Trophoblast cell (in vitro differentiated cells and primary cell): Measurements from ENCODE around the gene PTCH2. TPM values are rescaled to one million over a fixed set of nuclear protein-coding genes. Genes with fewer than 3 reads are reported as not detected.
A peak's percentile ranks its signal among the peaks of the same experiment; 100 is the strongest.

ENCODE experiments used
- DNase-seq, 2 donors: peaks; one replicate each; pipeline ENCODE4 v3.0.0-alpha.2; 2016
- H2AFZ ChIP-seq: 2 replicates; pipeline ENCODE4 v1.6.1; 2013; ENCODE audit warnings: low read length, moderate library complexity, mild to moderate bottlenecking; ENCODE audit not compliant: insufficient read depth, poor library complexity
- H2AK5ac ChIP-seq: 2 replicates; pipeline ENCODE4 v1.6.1; 2013; ENCODE audit warnings: mild to moderate bottlenecking, low read length
- H2BK120ac ChIP-seq: 2 replicates; pipeline ENCODE4 v1.6.1; 2013; ENCODE audit warnings: low read length, mild to moderate bottlenecking, moderate library complexity; ENCODE audit not compliant: insufficient read depth, poor library complexity
- H2BK12ac ChIP-seq: 2 replicates; pipeline ENCODE4 v1.6.1; 2013; ENCODE audit warnings: mild to moderate bottlenecking, low read length, moderate library complexity
- H2BK5ac ChIP-seq: 2 replicates; pipeline ENCODE4 v1.6.1; 2013; ENCODE audit warnings: low read length, low read depth, moderate library complexity, mild to moderate bottlenecking; ENCODE audit not compliant: poor library complexity
- H3K14ac ChIP-seq: 2 replicates; pipeline ENCODE4 v1.6.1; 2013; ENCODE audit warnings: mild to moderate bottlenecking, low read length
- H3K18ac ChIP-seq: 2 replicates; pipeline ENCODE4 v1.6.1; 2013; ENCODE audit warnings: mild to moderate bottlenecking, low read length
- H3K23ac ChIP-seq: 2 replicates; pipeline ENCODE4 v1.6.1; 2013; ENCODE audit warnings: low read length
- H3K27ac ChIP-seq: 2 replicates; pipeline ENCODE4 v1.5.1; 2013; ENCODE audit warnings: low read depth, mild to moderate bottlenecking, inconsistent platforms, low read length, moderate library complexity
- H3K27me3 ChIP-seq: 2 replicates; pipeline ENCODE4 v1.6.1; 2013; ENCODE audit warnings: inconsistent platforms, mild to moderate bottlenecking, low read length, moderate library complexity; ENCODE audit not compliant: insufficient read depth
- H3K36me3 ChIP-seq, 2 experiments: 1 replicate in 1 of 2; 2 replicates in 1 of 2; pipeline ENCODE4 v1.6.1; 2013; ENCODE audit warnings: low read length in 2 of 2, mild to moderate bottlenecking in 2 of 2, moderate library complexity in 1 of 2; ENCODE audit not compliant: insufficient read depth in 2 of 2, control insufficient read depth in 1 of 2
- H3K4ac ChIP-seq: 2 replicates; pipeline ENCODE4 v1.6.1; 2013; ENCODE audit warnings: low read depth, mild to moderate bottlenecking, low read length, moderate library complexity
- H3K4me1 ChIP-seq, 2 experiments: 1 replicate in 1 of 2; 2 replicates in 1 of 2; pipeline ENCODE4 v1.6.1; 2013; ENCODE audit warnings: low read length in 2 of 2, mild to moderate bottlenecking in 2 of 2, moderate library complexity in 1 of 2; ENCODE audit not compliant: insufficient read depth in 2 of 2, control insufficient read depth in 1 of 2
- H3K4me2 ChIP-seq: 2 replicates; pipeline ENCODE4 v1.6.1; 2013; ENCODE audit warnings: inconsistent platforms, mild to moderate bottlenecking, low read length, moderate library complexity
- H3K4me3 ChIP-seq: 2 replicates; pipeline ENCODE4 v1.5.1; 2013; ENCODE audit warnings: mild to moderate bottlenecking, low read depth, low read length, inconsistent platforms
- H3K79me1 ChIP-seq: one replicate; pipeline ENCODE4 v1.6.1; 2013; ENCODE audit warnings: low read length
- H3K79me2 ChIP-seq: 2 replicates; pipeline ENCODE4 v1.6.1; 2013; ENCODE audit warnings: low read length, mild to moderate bottlenecking; ENCODE audit not compliant: control insufficient read depth, insufficient read depth, poor library complexity
- H3K9ac ChIP-seq: 2 replicates; pipeline ENCODE4 v1.6.1; 2013; ENCODE audit warnings: mild to moderate bottlenecking, low read length
- H3K9me3 ChIP-seq: 2 replicates; pipeline ENCODE4 v1.6.1; 2013; ENCODE audit warnings: low read depth, mild to moderate bottlenecking, control low read depth, inconsistent platforms, low read length; ENCODE audit not compliant: insufficient read depth
- H4K12ac ChIP-seq: 2 replicates; pipeline ENCODE4 v1.6.1; 2013; ENCODE audit warnings: low read depth, mild to moderate bottlenecking, low read length, moderate library complexity
- H4K8ac ChIP-seq: 2 replicates; pipeline ENCODE4 v1.6.1; 2013; ENCODE audit warnings: low read depth, mild to moderate bottlenecking, low read length, moderate library complexity
- H4K91ac ChIP-seq: one replicate; pipeline ENCODE4 v1.6.1; 2013; ENCODE audit warnings: low read depth, mild to moderate bottlenecking, low read length, moderate library complexity
- WGBS: extraction: QIAGEN DNeasy Blood & Tissue Kit; methylation state at CpG from one replicate; pipeline ENCODE4 v1.1.7; 2013; ENCODE audit warnings: missing lambda C conversion rate; ENCODE audit not compliant: insufficient read length, insufficient coverage; ENCODE audit errors: extremely low coverage; 5-methylcytosine and 5-hydroxymethylcytosine counted together
- polyA plus RNA-seq: library from polyadenylated mRNA; stranded (reverse); fragments of 200-250 nt; gene quantifications from 2 replicates; pipeline ENCODE4 v1.2.3, GENCODE V29; 2013

PTCH2 gene, protein sequence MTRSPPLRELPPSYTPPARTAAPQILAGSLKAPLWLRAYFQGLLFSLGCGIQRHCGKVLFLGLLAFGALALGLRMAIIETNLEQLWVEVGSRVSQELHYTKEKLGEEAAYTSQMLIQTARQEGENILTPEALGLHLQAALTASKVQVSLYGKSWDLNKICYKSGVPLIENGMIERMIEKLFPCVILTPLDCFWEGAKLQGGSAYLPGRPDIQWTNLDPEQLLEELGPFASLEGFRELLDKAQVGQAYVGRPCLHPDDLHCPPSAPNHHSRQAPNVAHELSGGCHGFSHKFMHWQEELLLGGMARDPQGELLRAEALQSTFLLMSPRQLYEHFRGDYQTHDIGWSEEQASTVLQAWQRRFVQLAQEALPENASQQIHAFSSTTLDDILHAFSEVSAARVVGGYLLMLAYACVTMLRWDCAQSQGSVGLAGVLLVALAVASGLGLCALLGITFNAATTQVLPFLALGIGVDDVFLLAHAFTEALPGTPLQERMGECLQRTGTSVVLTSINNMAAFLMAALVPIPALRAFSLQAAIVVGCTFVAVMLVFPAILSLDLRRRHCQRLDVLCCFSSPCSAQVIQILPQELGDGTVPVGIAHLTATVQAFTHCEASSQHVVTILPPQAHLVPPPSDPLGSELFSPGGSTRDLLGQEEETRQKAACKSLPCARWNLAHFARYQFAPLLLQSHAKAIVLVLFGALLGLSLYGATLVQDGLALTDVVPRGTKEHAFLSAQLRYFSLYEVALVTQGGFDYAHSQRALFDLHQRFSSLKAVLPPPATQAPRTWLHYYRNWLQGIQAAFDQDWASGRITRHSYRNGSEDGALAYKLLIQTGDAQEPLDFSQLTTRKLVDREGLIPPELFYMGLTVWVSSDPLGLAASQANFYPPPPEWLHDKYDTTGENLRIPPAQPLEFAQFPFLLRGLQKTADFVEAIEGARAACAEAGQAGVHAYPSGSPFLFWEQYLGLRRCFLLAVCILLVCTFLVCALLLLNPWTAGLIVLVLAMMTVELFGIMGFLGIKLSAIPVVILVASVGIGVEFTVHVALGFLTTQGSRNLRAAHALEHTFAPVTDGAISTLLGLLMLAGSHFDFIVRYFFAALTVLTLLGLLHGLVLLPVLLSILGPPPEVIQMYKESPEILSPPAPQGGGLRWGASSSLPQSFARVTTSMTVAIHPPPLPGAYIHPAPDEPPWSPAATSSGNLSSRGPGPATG
- 0.10 and 0.15 TPM in 2 replicates for polyA plus RNA-seq

- Histone ChIP-seq H4K12ac (peak within 1 kb of the TSS; percentile 75), H3K18ac (no peak within 1 kb of the TSS), H3K4me2 (peak within 1 kb of the TSS; percentile 89), H4K91ac (no peak within 1 kb of the TSS), H3K4me3 (peak within 1 kb of the TSS; percentile 70), H3K27me3 (no peaks in the 10 kb centered on the region), H3K4ac (no peak within 1 kb of the TSS), H3K9me3 (no peaks in the 10 kb centered on the region), H3K79me2 (no peaks in the 10 kb centered on the region), H4K8ac (no peak within 1 kb of the TSS), H3K4me1 (peaks cover 0 to 5% of the 10 kb centered on the region in 2 experiments), H2BK120ac (no peak within 1 kb of the TSS), H3K9ac (no peak within 1 kb of the TSS), H3K36me3 (no peaks in the 10 kb centered on the region), H2AK5ac (no peak within 1 kb of the TSS), H3K79me1 (no peaks in the 10 kb centered on the region), H3K27ac (no peak within 1 kb of the TSS), H2BK12ac (no peak within 1 kb of the TSS), H2AFZ (peak within 1 kb of the TSS; percentile 44), H3K23ac (no peak within 1 kb of the TSS), H2BK5ac (no peak within 1 kb of the TSS), H3K14ac (no peak within 1 kb of the TSS)
- WGBS = no CpG with 5 or more reads among the region's 72 CpGs
- DNase-seq = peak; percentile 23 to 59
Observed at GRCh38 chr1:44842862-44843655, at the start of gene PTCH2. Gene PTCH2, minus strand, starts transcription at chr1:44843253. Its CDS starts 321 bp downstream, at chr1:44842932.

- Histone ChIP-seq H3K27ac (no peak overlapping the region), H3K9me3 (peaks cover 9% of the 10 kb centered on the region), H3K4ac (no peak overlapping the region), H3K9ac (no peak overlapping the region), H3K18ac (no peak overlapping the region), H3K79me2 (no peaks in the 10 kb centered on the region), H4K8ac (no peak overlapping the region), H2BK5ac (no peak overlapping the region), H4K12ac (no peak overlapping the region), H3K79me1 (no peaks in the 10 kb centered on the region), H3K27me3 (no peaks in the 10 kb centered on the region), H4K91ac (no peak overlapping the region), H3K14ac (no peak overlapping the region), H2BK120ac (no peak overlapping the region), H2AK5ac (no peak overlapping the region), H3K4me2 (no peak overlapping the region), H3K4me1 (no peaks in the 10 kb centered on the region), H3K23ac (no peak overlapping the region), H3K4me3 (no peak overlapping the region), H2BK12ac (no peak overlapping the region), H3K36me3 (peaks cover 7 to 9% of the 10 kb centered on the region in 2 experiments), H2AFZ (no peak overlapping the region)
- DNase-seq = no peak
- WGBS = no CpG with 5 or more reads among the region's 3 CpGs
Observed at GRCh38 chr1:44890007-44890406, 47.0 kb upstream of the PTCH2 start.

GRCh38 chr1:44885406-44885805 is 42.4 kb upstream of the PTCH2 start:
- no peaks in the 10 kb centered on the region for H3K79me2 ChIP-seq
- WGBS = no CpG with 5 or more reads among the region's 6 CpGs
- H2BK12ac ChIP-seq = no peak overlapping the region
- no peak overlapping the region for H2AK5ac ChIP-seq
- no peak overlapping the region for H3K4me3 ChIP-seq
- no peaks in the 10 kb centered on the region for H3K4me1 ChIP-seq
- H2AFZ ChIP-seq = no peak overlapping the region
- no peak overlapping the region for H3K27ac ChIP-seq
- peaks cover 4 to 9% of the 10 kb centered on the region in 2 experiments for H3K36me3 ChIP-seq
- no peak overlapping the region for H2BK5ac ChIP-seq
- H3K4me2 ChIP-seq = no peak overlapping the region
- H3K9me3 ChIP-seq = peaks cover 10% of the 10 kb centered on the region
- H4K8ac ChIP-seq = no peak overlapping the region
- no peak overlapping the region for H3K9ac ChIP-seq
- H3K27me3 ChIP-seq = no peaks in the 10 kb centered on the region
- no peak overlapping the region for H3K18ac ChIP-seq
- no peak overlapping the region for H4K91ac ChIP-seq
- DNase-seq = no peak
- no peaks in the 10 kb centered on the region for H3K79me1 ChIP-seq
- H4K12ac ChIP-seq = no peak overlapping the region
- no peak overlapping the region for H3K4ac ChIP-seq
- H3K23ac ChIP-seq = no peak overlapping the region
- no peak overlapping the region for H2BK120ac ChIP-seq
- H3K14ac ChIP-seq = no peak overlapping the region
